GM10266 (cell line): ENCODE data around the gene SIL1.

Experiments used
- DNase-seq: peaks from one replicate; pipeline ENCODE4 v3.0.0; 2012; ENCODE audit errors: extremely low spot score
- TF ChIP-seq, protein P1 (sequence below): IDR thresholded peaks from 2 replicates; pipeline ENCODE4 v1.5.1; 2012; ENCODE audit warnings: mild to moderate bottlenecking, low read depth; ENCODE audit not compliant: control insufficient read depth, insufficient read depth; ENCODE audit errors: missing control alignments

Gene SIL1

DNA sequence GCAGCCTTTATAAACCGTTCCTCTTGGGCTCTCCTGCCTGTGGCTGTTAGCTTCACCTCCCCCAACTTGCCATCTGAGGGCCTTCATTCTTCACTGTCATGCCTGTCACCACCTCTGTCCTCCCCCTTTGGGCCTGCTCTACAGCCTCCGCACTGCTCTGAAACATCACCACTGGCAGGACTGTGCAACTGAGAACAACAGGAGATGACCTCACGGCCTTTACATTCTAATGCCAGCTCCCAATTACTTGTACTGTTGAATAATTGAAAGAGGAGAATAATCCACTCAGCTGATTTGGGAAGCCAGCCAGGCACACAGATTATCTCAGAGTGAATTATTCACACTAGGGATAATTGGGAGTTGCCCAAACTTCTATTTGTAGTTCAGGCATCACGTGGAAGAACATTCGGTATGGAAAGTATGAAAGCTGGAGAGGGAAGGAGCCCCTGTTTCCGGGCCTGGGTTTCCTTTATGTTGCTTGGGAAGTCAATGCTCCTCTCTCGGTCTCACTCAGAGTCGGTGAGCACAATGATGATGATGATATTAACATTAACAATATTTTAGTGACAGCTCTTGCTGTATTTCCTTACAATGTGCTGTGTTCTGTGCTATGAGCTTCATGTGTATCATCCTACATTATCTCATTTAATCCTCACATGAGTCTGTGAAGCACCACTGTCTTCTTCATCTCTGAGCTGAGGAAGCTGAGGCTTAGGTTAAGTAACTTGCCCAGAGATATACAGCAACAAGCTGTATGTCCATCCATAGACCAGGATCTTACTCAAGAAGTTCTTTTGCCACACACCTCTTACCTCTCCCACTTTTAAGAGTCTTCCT, 223.7 kb downstream of the SIL1 start:
- TF ChIP-seq, protein P1, sequence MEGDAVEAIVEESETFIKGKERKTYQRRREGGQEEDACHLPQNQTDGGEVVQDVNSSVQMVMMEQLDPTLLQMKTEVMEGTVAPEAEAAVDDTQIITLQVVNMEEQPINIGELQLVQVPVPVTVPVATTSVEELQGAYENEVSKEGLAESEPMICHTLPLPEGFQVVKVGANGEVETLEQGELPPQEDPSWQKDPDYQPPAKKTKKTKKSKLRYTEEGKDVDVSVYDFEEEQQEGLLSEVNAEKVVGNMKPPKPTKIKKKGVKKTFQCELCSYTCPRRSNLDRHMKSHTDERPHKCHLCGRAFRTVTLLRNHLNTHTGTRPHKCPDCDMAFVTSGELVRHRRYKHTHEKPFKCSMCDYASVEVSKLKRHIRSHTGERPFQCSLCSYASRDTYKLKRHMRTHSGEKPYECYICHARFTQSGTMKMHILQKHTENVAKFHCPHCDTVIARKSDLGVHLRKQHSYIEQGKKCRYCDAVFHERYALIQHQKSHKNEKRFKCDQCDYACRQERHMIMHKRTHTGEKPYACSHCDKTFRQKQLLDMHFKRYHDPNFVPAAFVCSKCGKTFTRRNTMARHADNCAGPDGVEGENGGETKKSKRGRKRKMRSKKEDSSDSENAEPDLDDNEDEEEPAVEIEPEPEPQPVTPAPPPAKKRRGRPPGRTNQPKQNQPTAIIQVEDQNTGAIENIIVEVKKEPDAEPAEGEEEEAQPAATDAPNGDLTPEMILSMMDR: no peak
- DNase-seq: no peak

DNA sequence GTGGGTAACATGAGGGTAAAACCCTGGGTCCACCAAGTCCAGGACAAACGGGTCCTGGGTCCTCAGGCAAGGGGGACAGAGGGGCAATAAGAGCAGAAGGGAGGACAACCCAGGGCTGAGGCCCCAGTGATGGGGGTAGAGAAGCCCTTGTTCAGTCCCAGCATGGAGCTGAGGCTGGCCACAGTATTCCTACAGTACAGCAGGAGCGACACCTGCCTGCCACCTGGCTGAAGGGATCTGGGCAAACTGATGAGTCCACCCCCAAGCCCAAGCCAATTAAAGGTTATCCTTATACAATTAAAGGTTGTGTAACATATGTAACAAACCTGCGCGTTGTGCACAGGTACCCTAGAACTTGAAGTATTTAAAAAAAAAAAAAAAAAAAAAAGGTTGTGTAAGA, 225.3 kb downstream of the SIL1 start:
- TF ChIP-seq, protein P1: no peak
- DNase-seq: no peak

DNA sequence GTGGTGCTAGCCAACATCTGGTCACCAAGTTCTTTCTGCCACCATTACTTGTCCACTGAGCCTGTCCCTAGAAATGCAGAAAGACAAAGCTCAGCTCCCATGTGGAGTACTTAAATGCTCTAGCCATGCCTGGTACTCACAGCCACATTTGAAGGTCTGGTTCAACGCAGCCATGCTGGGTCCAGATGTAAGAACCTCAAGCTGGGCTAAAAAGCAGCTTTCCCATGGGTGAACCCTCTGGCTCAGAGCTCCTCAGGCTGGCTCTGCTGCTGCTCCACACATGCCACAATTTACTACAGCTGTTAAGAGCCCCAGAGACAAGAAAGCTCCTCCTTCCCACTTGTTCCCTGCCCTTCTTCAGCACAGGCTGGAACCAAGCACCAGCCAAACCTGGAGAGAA, 225.9 kb downstream of the SIL1 start:
- TF ChIP-seq, protein P1: no peak
- no peak for DNase-seq

DNA sequence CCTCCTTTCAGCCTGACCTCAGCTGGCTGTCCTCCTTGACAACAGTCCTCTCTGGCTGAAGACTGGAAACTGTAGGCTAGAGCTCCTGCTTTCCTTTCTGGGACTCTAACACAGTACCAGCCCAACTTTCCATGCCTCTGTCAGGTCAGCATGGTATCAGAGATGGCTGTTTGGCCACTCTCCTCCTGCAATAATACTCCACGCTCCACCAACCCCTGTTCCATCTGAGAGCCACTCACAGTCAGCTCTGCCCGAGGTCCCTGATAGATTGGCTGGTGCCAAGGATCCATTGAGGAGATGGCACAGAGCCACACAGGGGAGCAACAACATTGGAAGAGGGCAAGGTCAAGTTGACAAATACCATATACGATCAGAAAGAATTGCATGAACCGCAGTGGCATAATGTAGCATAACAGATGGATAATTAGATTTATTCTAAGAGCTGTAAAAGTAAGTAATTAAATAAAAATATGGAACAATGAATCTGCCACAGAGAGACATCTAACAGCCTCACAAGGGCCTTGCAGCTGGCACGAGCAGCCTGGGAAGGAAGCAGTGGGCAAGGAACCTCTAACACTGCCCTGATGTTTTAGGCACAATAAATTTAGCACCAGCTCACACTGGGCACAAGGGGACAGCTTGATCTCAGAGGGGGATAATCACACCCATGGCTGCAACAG, 228.7 kb downstream of the SIL1 start:
- DNase-seq: no peak
- TF ChIP-seq, protein P1: no peak

DNA sequence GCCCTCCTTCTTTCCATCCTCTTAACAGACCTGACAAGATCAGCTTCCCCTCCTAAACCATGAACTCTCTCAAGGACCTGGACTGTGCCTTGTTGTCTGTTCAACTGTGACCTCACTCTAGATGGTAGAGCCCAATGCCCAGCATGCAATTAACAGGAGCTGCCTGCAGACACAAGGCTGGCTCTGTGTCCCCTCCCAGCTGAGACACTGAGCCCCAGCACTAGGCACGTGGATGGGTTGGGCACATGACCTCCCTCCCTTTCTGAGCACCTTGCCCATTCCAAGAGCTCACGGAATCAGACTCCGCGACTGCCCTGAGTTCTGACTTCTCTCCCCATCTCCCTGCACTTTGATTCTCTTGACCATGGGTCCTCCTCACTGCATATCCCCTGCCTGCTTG, 229.6 kb downstream of the SIL1 start:
- TF ChIP-seq, protein P1: no peak

DNA sequence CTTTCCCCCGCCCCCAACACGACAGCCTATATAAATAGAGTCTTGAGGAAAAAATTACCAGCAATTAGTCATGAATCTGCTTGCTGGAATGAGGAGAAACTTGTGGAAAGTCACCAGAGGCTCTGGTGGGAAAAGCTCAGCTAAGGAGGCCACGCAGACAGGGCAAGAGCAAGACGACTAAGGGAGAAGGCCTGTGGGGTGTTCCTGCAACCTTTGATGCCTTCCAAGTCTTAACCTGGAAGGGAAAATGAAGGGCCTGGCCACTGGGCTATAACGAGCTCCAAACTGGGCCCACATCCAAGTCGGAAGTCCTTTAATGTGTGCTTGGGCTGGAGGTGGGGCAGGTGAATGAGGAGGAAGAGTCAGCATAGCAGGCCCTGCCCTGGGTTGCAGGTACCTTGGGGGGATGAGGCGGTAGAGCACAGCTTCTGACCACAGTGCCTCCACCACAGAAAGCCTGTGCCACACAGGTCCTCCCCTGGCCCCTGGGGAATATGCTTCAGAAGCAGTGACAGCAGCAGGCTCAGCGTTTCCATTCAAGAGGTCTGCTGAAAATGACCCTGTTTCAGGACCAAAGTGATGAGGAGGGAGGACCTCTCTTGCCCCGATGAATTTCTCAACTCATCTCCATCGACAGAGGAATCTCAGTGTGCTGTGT, 230.2 kb downstream of the SIL1 start:
- no peak for DNase-seq
- TF ChIP-seq, protein P1: no peak

More for the DNA sequence above, 229.6 kb downstream of the SIL1 start:
- DNase-seq: no peak
